ENCODE results near the gene ZNF212.

ZNF212 gene

DNA sequence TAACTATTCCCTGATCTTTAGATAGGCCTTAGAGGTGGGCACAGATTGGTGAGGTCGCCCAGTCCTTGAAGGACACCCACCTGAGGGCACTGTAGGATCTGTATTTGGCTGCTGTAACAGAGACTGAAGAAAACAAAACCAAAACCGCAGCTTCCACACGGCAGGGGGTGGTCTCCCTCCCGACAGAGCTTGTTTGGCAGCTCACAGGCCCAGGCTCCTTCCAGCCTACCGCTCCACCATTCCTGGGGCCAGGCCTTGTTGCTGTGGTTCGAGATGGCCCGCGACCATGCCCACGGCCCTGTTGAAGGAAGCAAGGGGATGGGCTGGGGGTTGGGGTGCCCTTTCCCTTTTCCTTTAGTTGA, 53.0 kb downstream of the ZNF212 start:
- Histone ChIP-seq H3K36me3 (ENCODE audit: insufficient read depth, low read length) (no peaks in the 10 kb centered on the region), H3K4me1 (ENCODE audit: insufficient read depth, low read length) (no peaks in the 10 kb centered on the region), H3K9me3 (ENCODE audit: control insufficient read depth, insufficient read depth, low read length) (no peaks in the 10 kb centered on the region), H3K9ac (ENCODE audit: low read depth, low read length) (no peak overlapping the region)

DNA sequence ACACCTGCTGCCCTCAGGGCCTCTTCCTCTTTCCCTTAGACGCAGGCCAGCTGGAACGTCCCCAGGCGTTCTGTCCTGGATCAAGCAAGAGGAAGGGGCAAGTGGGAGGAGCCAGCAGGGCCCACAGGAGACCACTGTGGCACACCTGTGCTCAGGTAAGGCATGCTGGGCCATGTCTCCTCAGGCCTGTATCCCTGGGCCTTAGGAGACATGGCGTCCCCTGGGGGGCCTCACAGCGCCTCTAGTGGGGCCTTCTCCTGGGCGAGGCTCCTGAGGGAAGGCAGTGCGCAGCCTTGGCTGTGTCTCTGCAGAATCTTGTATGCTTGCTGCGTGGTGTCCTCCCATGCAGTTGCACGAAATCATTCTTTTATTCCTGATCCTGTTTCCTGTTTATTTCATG, 53.9 kb downstream of the ZNF212 start:
- H3K36me3 ChIP-seq (ENCODE audit: insufficient read depth, low read length), result no peaks in the 10 kb centered on the region
- H3K9ac ChIP-seq (ENCODE audit: low read depth, low read length), result no peak overlapping the region
- H3K9me3 ChIP-seq (ENCODE audit: control insufficient read depth, insufficient read depth, low read length), result no peaks in the 10 kb centered on the region
- H3K4me1 ChIP-seq (ENCODE audit: insufficient read depth, low read length), result no peaks in the 10 kb centered on the region

DNA sequence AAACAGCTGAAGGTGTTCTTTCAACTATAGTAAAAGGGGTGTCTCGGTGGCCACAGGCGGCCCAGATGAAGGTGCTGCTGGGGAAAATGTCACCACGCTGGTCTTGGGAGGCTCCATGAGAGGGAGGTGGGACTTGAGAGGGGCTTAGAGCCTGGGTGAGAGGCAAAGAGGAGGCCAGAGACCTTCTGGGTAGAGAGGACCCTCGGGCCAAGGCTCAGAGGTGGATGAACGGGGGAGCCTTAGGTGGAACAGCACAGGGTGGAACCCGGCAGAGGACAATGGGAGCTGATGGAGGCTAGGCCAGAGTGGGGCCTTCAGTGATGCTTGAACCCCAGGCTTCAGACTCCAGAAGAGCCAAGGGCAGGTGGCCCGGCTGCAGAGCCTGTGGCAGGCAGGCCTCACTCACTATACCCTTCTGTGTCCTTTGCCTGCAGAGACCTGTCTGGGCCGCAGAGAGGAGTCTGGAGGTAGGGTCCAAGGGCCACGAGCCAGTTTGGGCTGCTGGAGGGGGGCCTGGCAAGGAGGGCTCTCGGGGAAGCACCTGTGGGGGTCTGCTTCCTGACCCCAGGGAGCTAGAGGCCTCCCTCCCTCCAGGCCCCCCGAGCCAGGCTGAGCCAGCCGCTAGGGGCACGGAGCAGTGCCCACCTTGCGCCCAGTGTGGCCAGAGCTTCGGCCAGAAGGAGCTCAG, 54.6 kb downstream of the ZNF212 start:
- Histone ChIP-seq H3K9ac (ENCODE audit: low read depth, low read length) (no peak overlapping the region), H3K9me3 (ENCODE audit: control insufficient read depth, insufficient read depth, low read length) (no peaks in the 10 kb centered on the region; the same call in none of the 2 replicates), H3K36me3 (ENCODE audit: insufficient read depth, low read length) (no peaks in the 10 kb centered on the region)

DNA sequence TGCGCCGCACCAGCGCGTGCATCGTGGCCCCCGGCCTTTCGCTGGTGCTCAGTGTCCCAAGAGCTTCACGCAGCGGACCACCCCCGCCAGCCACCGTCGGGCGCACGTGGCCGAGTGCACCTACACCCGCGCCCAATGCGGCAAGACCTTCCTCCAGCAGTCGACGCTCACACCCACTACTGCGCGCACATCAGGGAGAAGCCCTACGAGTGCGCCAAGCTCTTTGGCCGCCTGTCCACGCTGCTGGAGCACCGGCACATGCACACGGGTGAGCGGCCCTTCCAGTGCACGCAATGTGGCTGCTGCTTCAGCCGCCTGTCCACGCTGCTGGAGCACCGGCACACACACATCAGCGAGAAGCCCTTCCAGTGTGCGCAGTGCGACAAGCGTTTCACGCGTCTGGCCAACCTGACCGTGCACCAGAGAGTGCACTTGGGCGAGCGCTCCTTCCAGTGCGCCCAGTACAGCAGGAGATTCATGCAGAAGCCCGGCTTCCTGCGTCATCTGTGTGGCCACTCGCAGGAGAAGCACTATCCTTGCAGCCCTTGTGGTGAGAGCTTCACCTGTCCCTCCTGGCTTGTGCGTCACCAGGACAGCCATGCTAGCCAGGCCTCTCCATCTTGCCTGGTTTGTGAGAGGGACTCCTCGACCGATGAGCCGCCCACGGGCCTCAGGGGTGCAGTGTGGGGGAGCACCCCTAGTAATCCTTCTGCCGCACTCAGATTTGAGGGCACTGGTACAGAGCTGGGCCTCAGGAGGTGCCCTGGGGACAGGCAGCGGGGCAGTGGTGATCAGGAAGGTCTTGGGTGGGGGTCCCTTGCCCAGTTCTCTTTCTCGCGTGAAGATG, 55.4 kb downstream of the ZNF212 start:
- Histone ChIP-seq H3K9me3 (ENCODE audit: control insufficient read depth, insufficient read depth, low read length) (no peaks in the 10 kb centered on the region; the same call in none of the 2 replicates), H3K36me3 (ENCODE audit: insufficient read depth, low read length) (no peaks in the 10 kb centered on the region), H3K9ac (ENCODE audit: low read depth, low read length) (no peak overlapping the region), H3K4me1 (ENCODE audit: insufficient read depth, low read length) (no peaks in the 10 kb centered on the region)

More for the DNA sequence above, 54.6 kb downstream of the ZNF212 start:
- H3K4me1 ChIP-seq (ENCODE audit: insufficient read depth, low read length), result no peaks in the 10 kb centered on the region

DNA sequence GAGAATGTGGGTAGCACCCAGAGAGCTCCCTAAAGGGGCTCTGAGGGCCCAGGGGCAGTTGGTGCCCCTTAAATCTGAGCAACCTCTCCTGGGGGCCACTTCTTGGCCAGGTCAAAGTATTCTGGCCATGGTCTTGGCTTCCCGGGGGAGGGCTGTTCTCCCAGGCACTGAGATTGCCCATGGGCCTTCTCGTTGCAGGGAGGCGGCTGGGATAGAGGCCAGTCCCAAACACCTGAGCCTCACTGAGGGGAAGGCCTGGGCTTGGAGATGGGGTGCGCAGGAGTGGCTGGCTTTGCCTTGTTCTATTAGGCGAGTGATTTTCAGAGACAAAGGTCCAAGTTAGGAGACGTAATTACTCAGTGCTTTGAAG, 56.0 kb downstream of the ZNF212 start:
- Histone ChIP-seq H3K9me3 (ENCODE audit: control insufficient read depth, insufficient read depth, low read length) (no peaks in the 10 kb centered on the region; the same call in none of the 2 replicates), H3K9ac (ENCODE audit: low read depth, low read length) (no peak overlapping the region), H3K4me1 (ENCODE audit: insufficient read depth, low read length) (no peaks in the 10 kb centered on the region), H3K36me3 (ENCODE audit: insufficient read depth, low read length) (no peaks in the 10 kb centered on the region)

DNA sequence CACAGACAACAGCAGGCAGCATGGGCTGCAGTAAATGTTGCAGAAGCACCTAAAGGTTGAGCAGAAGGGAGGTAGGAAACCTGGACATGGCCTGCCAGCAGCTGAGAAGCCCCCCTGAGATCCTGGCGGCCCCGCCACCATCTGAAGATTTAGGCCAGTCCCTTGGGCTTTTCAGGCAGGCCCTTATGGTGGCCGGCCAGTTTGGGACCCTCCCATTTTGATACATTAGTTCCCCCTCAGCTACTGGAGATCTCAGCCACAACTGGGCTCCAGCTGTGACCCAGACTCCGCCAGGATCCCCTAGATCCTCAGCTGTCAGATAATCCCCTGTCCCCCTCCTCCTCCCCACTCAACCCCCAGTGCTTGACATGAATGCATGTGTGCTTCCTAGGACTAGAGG, 56.9 kb downstream of the ZNF212 start:
- Histone ChIP-seq H3K9ac (ENCODE audit: low read depth, low read length) (no peak overlapping the region), H3K4me1 (ENCODE audit: insufficient read depth, low read length) (no peaks in the 10 kb centered on the region), H3K36me3 (ENCODE audit: insufficient read depth, low read length) (no peaks in the 10 kb centered on the region), H3K9me3 (ENCODE audit: control insufficient read depth, insufficient read depth, low read length) (no peaks in the 10 kb centered on the region; the same call in none of the 2 replicates)

DNA sequence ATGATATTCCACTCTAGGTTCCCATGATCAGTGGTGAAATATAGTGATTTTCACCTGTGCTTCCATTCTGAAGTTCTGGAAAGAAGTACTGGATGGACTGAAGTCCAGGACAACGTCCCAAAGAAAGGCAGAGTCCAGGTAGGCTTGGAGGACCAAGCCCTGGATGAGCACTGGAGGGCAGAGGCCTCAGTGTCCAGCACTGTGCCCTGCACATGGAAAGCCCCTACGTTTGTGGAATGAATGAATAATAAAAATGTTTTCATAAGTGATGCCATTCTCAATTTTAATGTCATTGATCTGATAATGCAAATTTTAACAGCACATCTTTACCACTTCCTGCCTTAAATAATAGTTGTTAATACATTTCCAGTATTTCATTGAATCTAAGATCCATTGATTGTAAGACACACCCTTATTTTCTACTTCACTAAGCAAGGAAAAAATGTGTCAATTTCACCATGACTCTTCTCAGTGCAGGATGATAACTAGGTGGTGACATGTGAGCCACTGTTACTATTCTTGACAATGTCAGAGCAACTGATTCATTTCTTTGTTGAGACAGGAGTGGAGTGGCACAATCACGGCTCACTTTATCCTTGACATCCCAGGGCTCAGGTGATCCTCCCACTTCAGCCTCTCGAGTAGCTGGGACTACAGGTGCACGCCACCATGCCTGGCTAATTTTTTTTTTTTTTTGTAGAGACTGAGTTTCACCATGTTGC, 57.7 kb downstream of the ZNF212 start:
- no peaks in the 10 kb centered on the region for H3K4me1 ChIP-seq (ENCODE audit: insufficient read depth, low read length)
- H3K36me3 ChIP-seq (ENCODE audit: insufficient read depth, low read length), result no peaks in the 10 kb centered on the region
- H3K9ac ChIP-seq (ENCODE audit: low read depth, low read length), result no peak overlapping the region
- no peaks in the 10 kb centered on the region; the same call in none of the 2 replicates for H3K9me3 ChIP-seq (ENCODE audit: control insufficient read depth, insufficient read depth, low read length)

DNA sequence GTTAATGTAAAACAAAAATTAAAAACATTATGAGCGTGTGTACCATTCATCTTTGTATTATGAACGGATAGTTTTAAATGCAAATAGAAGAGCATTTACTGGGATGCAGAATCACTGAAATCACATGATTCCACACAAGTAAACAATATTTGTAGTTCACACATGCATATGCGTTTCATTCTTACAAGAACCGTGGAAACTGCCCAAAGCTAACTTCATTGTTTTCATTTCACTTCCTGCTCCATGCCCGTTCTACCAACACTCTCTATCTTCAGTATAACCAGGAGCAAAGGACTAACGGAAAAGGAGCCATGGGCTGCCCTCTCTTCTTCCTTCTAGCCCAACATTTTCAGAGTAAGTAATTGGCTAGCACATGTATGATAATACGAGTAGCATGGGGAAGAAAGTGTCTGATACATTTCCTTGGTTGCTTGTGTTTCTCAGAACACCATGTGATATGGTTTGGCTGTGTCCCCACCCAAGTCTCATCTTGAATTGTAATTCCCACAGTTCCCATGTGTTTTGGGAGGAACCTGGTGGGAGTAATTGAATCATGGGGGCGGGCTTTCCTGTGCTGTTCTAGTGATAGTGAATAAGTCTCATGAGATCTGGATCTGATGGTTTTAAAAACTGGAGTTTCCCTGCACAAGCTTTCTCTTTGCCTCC, 61.3 kb downstream of the ZNF212 start:
- Histone ChIP-seq H3K36me3 (ENCODE audit: insufficient read depth, low read length) (no peaks in the 10 kb centered on the region), H3K9ac (ENCODE audit: low read depth, low read length) (no peak overlapping the region), H3K9me3 (ENCODE audit: control insufficient read depth, insufficient read depth, low read length) (no peaks in the 10 kb centered on the region; the same call in none of the 2 replicates), H3K4me1 (ENCODE audit: insufficient read depth, low read length) (no peaks in the 10 kb centered on the region)

DNA sequence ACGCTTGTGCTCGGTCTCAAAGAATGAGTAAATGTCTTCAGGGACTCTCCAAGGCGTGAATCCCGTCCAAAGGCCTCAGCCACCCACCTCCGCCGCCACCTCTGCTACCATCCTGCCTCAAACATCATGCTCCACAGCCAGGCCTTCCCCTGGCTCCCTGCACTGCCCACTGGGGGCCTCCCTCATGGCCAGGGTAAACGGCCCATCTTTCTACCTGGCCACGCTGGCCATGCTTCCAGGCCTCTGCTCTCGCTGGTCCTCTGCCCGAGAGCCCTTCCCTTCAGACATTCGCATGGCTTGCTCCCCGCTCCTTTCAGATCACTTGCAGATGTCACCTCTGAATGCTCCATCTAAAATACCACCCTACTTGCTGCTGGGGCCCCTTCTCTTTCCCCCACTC, 62.8 kb downstream of the ZNF212 start:
- no peaks in the 10 kb centered on the region for H3K36me3 ChIP-seq (ENCODE audit: insufficient read depth, low read length)
- H3K9ac ChIP-seq (ENCODE audit: low read depth, low read length), result no peak overlapping the region
- H3K4me1 ChIP-seq (ENCODE audit: insufficient read depth, low read length), result no peaks in the 10 kb centered on the region
- no peaks in the 10 kb centered on the region; the same call in none of the 2 replicates for H3K9me3 ChIP-seq (ENCODE audit: control insufficient read depth, insufficient read depth, low read length)

DNA sequence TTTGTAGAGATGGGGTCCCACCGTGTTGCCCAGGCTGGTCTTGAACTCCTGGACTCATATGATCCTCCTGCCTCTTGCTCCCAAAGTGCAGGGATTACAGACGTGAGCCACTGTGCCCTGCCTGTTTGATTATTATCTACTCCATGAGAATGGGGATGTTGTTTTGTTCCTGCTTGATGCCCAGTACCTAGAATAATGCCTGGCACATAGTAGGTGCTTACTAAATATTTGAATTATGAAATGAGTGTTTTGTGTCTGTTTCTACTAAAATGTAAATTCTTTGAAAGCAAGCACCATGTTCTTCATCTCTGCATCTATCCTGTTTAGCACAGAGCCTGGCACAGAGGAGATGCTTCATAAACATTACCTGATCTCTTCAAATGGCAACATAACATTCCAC, 63.4 kb downstream of the ZNF212 start:
- H3K4me1 ChIP-seq (ENCODE audit: insufficient read depth, low read length), result no peaks in the 10 kb centered on the region
- H3K9me3 ChIP-seq (ENCODE audit: control insufficient read depth, insufficient read depth, low read length), result no peaks in the 10 kb centered on the region; the same call in none of the 2 replicates

DNA sequence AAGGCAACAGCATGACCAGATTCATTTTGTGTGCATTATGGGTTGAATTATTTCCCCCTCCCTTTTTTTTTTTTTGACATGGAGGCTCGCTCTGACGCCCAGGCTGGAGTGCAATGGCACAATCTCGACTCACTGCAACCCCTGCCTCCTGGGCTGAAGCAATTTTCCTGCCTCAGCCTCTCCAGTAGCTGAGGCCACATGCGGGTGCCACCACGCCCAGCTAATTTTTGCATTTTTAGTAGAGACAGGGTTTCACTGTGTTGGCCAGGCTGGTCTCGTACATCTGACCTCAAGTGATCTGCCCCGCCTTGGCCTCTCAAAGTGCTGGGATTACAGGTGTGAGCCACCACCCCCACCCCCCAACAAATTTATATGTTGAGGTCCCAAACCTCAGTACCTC, 64.6 kb downstream of the ZNF212 start:
- H3K36me3 ChIP-seq (ENCODE audit: insufficient read depth, low read length), result no peaks in the 10 kb centered on the region
- no peak overlapping the region for H3K9ac ChIP-seq (ENCODE audit: low read depth, low read length)
- no peaks in the 10 kb centered on the region for H3K4me1 ChIP-seq (ENCODE audit: insufficient read depth, low read length)
- no peaks in the 10 kb centered on the region for H3K9me3 ChIP-seq (ENCODE audit: control insufficient read depth, insufficient read depth, low read length)

More for the DNA sequence above, 63.4 kb downstream of the ZNF212 start:
- H3K9ac ChIP-seq (ENCODE audit: low read depth, low read length), result no peak overlapping the region
- H3K36me3 ChIP-seq (ENCODE audit: insufficient read depth, low read length), result no peaks in the 10 kb centered on the region
